GM12874 (cell line): ENCODE data around the gene BEGAIN.

Experiments
- CTCF ChIP-seq: IDR thresholded peaks from 2 replicates; pipeline ENCODE4 v1.5.1; 2011; ENCODE audit warnings: low read depth, mild to moderate bottlenecking, control low read depth, low read length, moderate library complexity; ENCODE audit not compliant: insufficient read depth

BEGAIN gene

GRCh38 chr14:100554082-100554677 lies 33.0 kb downstream of the BEGAIN start:
- TF ChIP-seq CTCF = no peak

GRCh38 chr14:100553471-100553870 lies 33.7 kb downstream of the BEGAIN start:
- TF ChIP-seq CTCF = no peak

- no peak for TF ChIP-seq CTCF
Observed at GRCh38 chr14:100552524-100553125, 34.6 kb downstream of the BEGAIN start.

- TF ChIP-seq CTCF = no peak
Observed at GRCh38 chr14:100551056-100551455, 36.2 kb downstream of the BEGAIN start.

GRCh38 chr14:100549834-100550625 lies 37.2 kb downstream of the BEGAIN start:
- no peak for TF ChIP-seq CTCF

GRCh38 chr14:100548939-100549338 lies 38.3 kb downstream of the BEGAIN start:
- TF ChIP-seq CTCF = no peak

GRCh38 chr14:100548295-100548655 lies 38.9 kb downstream of the BEGAIN start:
- TF ChIP-seq CTCF = no peak
